AG04449 (cell line): ENCODE measurements around the gene CNN2.

ENCODE experiments used
- CTCF ChIA-PET: fragments of 350-600 bp; formaldehyde crosslinking; extraction: SDS; loops from one replicate; lab custom pipeline; 2021; ENCODE audit warnings: antibody characterized with exemption; lab: Yijun Ruan, JAX
- POLR2A ChIA-PET: fragments of 400-600, 350-600 bp; formaldehyde crosslinking; extraction: SDS; loops from one replicate; lab custom pipeline; 2020; ENCODE audit warnings: antibody characterized with exemption, inconsistent platforms; lab: Yijun Ruan, JAX
- DNase-seq: peaks from one replicate; pipeline ENCODE4 v3.0.0-alpha.2; 2010; ENCODE audit warnings: low read depth, low spot score
- H3K4me3 ChIP-seq: 2 replicates; pipeline ENCODE4 v1.5.1; 2011; ENCODE audit warnings: low read depth, mild to moderate bottlenecking, control low read depth, low read length
- CTCF ChIP-seq: IDR thresholded peaks from one replicate; pipeline ENCODE4 v1.5.1; 2011; ENCODE audit warnings: mild to moderate bottlenecking, moderate library complexity, low read length, control low read depth, inconsistent platforms; ENCODE audit not compliant: insufficient read depth; ENCODE audit errors: missing control alignments

CNN2 gene

GRCh38 chr19:1025960-1026782 lies at the start of gene CNN2:
Gene CNN2 (plus strand): TSS chr19:1026608. CDS start chr19:1026662, 54 bp downstream.
- CTCF ChIA-PET = interaction anchor here (1.8 to 4.2 kb wide), 3 partner anchors 14 to 218 kb away, joined by 5 to 19 read pairs (median 9); partner anchors contain the start of gene ABCA7
- peak within 1 kb of the TSS; percentile 96 for H3K4me3 ChIP-seq
- TF ChIP-seq CTCF = no peak
- DNase-seq = no peak
- POLR2A ChIA-PET = interaction anchor here (0.6 to 8.0 kb wide), 9 partner anchors 13 to 243 kb away, joined by 3 to 104 read pairs (median 4); partner anchors contain the start of genes ABCA7, CIRBP, GPX4 and SBNO2

- H3K4me3 ChIP-seq = no peak overlapping the region
- no peak for TF ChIP-seq CTCF
- POLR2A ChIA-PET = interaction anchor here (1.0 kb wide), 1 partner anchor 292 kb away, joined by 3 read pairs; the partner anchor contains the start of gene CIRBP
- CTCF ChIA-PET = interaction anchor here (13.4 kb wide), 1 partner anchor 56 kb away, joined by 259 read pairs; the partner anchor contains the start of gene KISS1R
- no peak for DNase-seq
Measured at GRCh38 chr19:977058-977464, 49.3 kb upstream of the CNN2 start.

GRCh38 chr19:979318-979741 lies 47.1 kb upstream of the CNN2 start:
- no peak overlapping the region for H3K4me3 ChIP-seq
- CTCF ChIA-PET = interaction anchor here (0.9 to 13.4 kb wide), 3 partner anchors 8 to 210 kb away, joined by 6 to 259 read pairs (median 42); partner anchors contain the start of gene KISS1R
- TF ChIP-seq CTCF = no peak
- POLR2A ChIA-PET = interaction anchor here (0.7 kb wide), 1 partner anchor 14 kb away, joined by 3 read pairs; no protein-coding TSS in a partner anchor
- DNase-seq = no peak

GRCh38 chr19:980133-980998 lies 46.0 kb upstream of the CNN2 start:
- no peak overlapping the region for H3K4me3 ChIP-seq
- CTCF ChIA-PET = interaction anchor here (0.9 to 13.4 kb wide), 4 partner anchors 9 to 211 kb away, joined by 3 to 259 read pairs (median 24); partner anchors contain the start of gene KISS1R
- POLR2A ChIA-PET = no interaction called here
- no peak for TF ChIP-seq CTCF
- no peak for DNase-seq

GRCh38 chr19:982567-983170 lies 43.7 kb upstream of the CNN2 start:
- ChIA-PET CTCF (interaction anchor here (0.6 to 13.4 kb wide), 16 partner anchors 8 to 312 kb away, joined by 3 to 259 read pairs (median 4); partner anchors contain the start of genes CFD and KISS1R), POLR2A (interaction anchor here (1.2 kb wide), 1 partner anchor 21 kb away, joined by 3 read pairs; no protein-coding TSS in a partner anchor)
- TF ChIP-seq CTCF = peak; percentile 73
- peak overlapping the region; percentile 53 for H3K4me3 ChIP-seq
- no peak for DNase-seq
